ENCODE results near the gene AQP12A.
"Not testable (repeated sequence)": the region's sequence is repeated elsewhere in the genome, so short reads cannot be mapped to it uniquely, and the experiment has no call there.

DNA sequence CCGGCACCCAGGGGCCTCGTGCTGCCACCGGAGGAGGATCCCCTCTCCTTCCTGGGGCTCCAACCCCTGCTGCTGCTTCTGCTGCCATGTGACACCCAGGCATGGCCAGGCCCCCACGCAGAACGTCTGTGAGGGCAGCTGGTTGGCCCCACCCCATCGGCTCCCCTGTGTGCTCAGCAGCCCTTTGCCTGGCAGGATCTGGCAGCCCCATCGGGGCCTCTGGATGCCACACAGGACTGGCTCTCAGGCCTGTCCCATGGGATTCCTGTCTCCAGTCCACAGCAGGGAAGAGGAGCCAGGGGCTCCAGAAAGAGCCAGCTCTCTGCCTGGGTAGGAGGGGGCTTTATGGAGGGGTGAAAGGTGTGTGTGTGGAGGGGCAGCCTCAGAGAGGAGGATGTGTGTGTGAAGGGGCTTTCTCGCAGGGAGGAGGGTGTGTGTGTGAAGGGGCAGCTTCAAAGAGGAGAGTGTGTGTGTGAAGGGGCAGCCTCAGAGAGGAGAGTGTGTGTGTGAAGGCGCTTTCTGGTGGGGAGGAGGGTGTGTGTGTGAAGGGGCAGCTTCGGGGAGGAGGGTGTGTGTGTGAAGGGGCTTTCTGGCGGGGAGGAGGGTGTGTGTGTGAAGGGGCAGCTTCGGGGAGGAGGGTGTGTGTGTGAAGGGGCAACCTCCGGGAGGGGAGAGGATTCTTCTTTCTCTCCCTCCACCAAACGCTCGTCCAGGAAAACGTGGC lies 17.0 kb upstream of the AQP12A start:
- TF ChIP-seq, protein P1, sequence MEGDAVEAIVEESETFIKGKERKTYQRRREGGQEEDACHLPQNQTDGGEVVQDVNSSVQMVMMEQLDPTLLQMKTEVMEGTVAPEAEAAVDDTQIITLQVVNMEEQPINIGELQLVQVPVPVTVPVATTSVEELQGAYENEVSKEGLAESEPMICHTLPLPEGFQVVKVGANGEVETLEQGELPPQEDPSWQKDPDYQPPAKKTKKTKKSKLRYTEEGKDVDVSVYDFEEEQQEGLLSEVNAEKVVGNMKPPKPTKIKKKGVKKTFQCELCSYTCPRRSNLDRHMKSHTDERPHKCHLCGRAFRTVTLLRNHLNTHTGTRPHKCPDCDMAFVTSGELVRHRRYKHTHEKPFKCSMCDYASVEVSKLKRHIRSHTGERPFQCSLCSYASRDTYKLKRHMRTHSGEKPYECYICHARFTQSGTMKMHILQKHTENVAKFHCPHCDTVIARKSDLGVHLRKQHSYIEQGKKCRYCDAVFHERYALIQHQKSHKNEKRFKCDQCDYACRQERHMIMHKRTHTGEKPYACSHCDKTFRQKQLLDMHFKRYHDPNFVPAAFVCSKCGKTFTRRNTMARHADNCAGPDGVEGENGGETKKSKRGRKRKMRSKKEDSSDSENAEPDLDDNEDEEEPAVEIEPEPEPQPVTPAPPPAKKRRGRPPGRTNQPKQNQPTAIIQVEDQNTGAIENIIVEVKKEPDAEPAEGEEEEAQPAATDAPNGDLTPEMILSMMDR (IDR thresholded peaks at IDR 0.05): not testable (repeated sequence)
- not testable (repeated sequence) for TF ChIP-seq POLR2A (IDR thresholded peaks at IDR 0.05)
